Mesenchymal stem cell (in vitro differentiated cells and primary cell): ENCODE data around the gene ARHGAP20. TPM values are rescaled to one million over a fixed set of nuclear protein-coding genes. Genes with fewer than 3 reads are reported as not detected.

Source experiments
- DNase-seq: peaks from one replicate; pipeline ENCODE4 v3.0.0-alpha.2; 2013
- H2AFZ ChIP-seq: one replicate; pipeline ENCODE4 v1.6.1; 2013; ENCODE audit warnings: low read depth, mild to moderate bottlenecking, control low read depth, inconsistent platforms, low read length, moderate library complexity
- H2AK5ac ChIP-seq: 2 replicates; pipeline ENCODE4 v1.6.1; 2013; ENCODE audit warnings: low read length, moderate library complexity, mild to moderate bottlenecking, inconsistent platforms; ENCODE audit not compliant: severe bottlenecking
- H2BK120ac ChIP-seq: one replicate; pipeline ENCODE4 v1.6.1; 2013; ENCODE audit warnings: low read depth, mild to moderate bottlenecking, inconsistent platforms, low read length, moderate library complexity
- H2BK12ac ChIP-seq, 2 experiments: one replicate each; pipeline ENCODE4 v1.6.1; 2013; ENCODE audit warnings: inconsistent platforms in 2 of 2, low read length in 2 of 2, mild to moderate bottlenecking in 2 of 2, moderate library complexity in 2 of 2, control low read depth in 1 of 2
- H2BK15ac ChIP-seq: one replicate; pipeline ENCODE4 v1.6.1; 2013; ENCODE audit warnings: mild to moderate bottlenecking, low read depth, inconsistent platforms; ENCODE audit not compliant: poor library complexity, severe bottlenecking
- H2BK5ac ChIP-seq: 2 replicates; pipeline ENCODE4 v1.6.1; 2013; ENCODE audit warnings: low read depth, mild to moderate bottlenecking, low read length, control low read depth, inconsistent platforms; ENCODE audit not compliant: poor library complexity, severe bottlenecking
- H3K14ac ChIP-seq, 2 experiments: one replicate each; pipeline ENCODE4 v1.6.1; 2013; ENCODE audit warnings: inconsistent platforms in 2 of 2, low read length in 2 of 2, control low read depth in 1 of 2, mild to moderate bottlenecking in 1 of 2, moderate library complexity in 1 of 2
- H3K18ac ChIP-seq, 2 experiments: one replicate each; pipeline ENCODE4 v1.6.1; 2013; ENCODE audit warnings: inconsistent platforms in 2 of 2, low read length in 2 of 2, control low read depth in 1 of 2, low read depth in 1 of 2, mild to moderate bottlenecking in 1 of 2
- H3K23ac ChIP-seq, 2 experiments: one replicate each; pipeline ENCODE4 v1.6.1; 2013; ENCODE audit warnings: inconsistent platforms in 2 of 2, low read length in 2 of 2, mild to moderate bottlenecking in 2 of 2, moderate library complexity in 2 of 2, control low read depth in 1 of 2
- H3K27ac ChIP-seq: 2 replicates; pipeline ENCODE4 v1.5.1; 2013; ENCODE audit warnings: mild to moderate bottlenecking, moderate library complexity, low read length, control low read depth, inconsistent platforms; ENCODE audit not compliant: poor library complexity, severe bottlenecking
- H3K27me3 ChIP-seq, 2 experiments: 2 replicates each; pipeline versions ENCODE4 v1.6.1 to v1.7.0; 2013; ENCODE audit warnings: low read length in 2 of 2, mild to moderate bottlenecking in 2 of 2, moderate library complexity in 2 of 2, control low read depth in 1 of 2, inconsistent platforms in 1 of 2; ENCODE audit not compliant: control insufficient read depth in 1 of 2, insufficient read depth in 1 of 2
- H3K36me3 ChIP-seq, 2 experiments: 2 replicates each; pipeline versions ENCODE4 v1.6.1 to v1.7.0; 2013; ENCODE audit warnings: low read length in 2 of 2, control low read depth in 1 of 2, inconsistent platforms in 1 of 2, low read depth in 1 of 2, mild to moderate bottlenecking in 1 of 2; ENCODE audit not compliant: insufficient read depth in 2 of 2, control insufficient read depth in 1 of 2
- H3K4ac ChIP-seq, 2 experiments: one replicate each; pipeline ENCODE4 v1.6.1; 2013; ENCODE audit warnings: inconsistent platforms in 2 of 2, low read length in 2 of 2, mild to moderate bottlenecking in 2 of 2, moderate library complexity in 2 of 2, control low read depth in 1 of 2, low read depth in 1 of 2
- H3K4me1 ChIP-seq: 2 replicates; pipeline ENCODE4 v1.6.1; 2013; ENCODE audit warnings: low read depth, low read length, control low read depth; ENCODE audit not compliant: control insufficient read depth, insufficient read depth
- H3K4me2 ChIP-seq: 2 replicates; pipeline ENCODE4 v1.6.1; 2013; ENCODE audit warnings: low read length, mild to moderate bottlenecking, inconsistent platforms; ENCODE audit not compliant: poor library complexity, severe bottlenecking
- H3K4me3 ChIP-seq, 2 experiments: 2 replicates each; pipeline versions ENCODE4 v1.5.1 to v1.7.0; 2013; ENCODE audit warnings: low read length in 2 of 2, mild to moderate bottlenecking in 2 of 2, control low read depth in 1 of 2, low read depth in 1 of 2; ENCODE audit not compliant: insufficient read depth in 1 of 2
- H3K79me1 ChIP-seq: replicated peaks from 2 replicates; pipeline ENCODE4 v1.6.1; 2013; ENCODE audit warnings: mild to moderate bottlenecking, control low read depth, low read length, inconsistent platforms; ENCODE audit not compliant: poor library complexity, severe bottlenecking
- H3K9ac ChIP-seq: 2 replicates; pipeline ENCODE4 v1.7.0; 2013; ENCODE audit warnings: mild to moderate bottlenecking, low read length, moderate library complexity
- H3K9me3 ChIP-seq: 2 replicates; pipeline ENCODE4 v1.7.0; 2013; ENCODE audit warnings: mild to moderate bottlenecking, low read length; ENCODE audit not compliant: control insufficient read depth
- H4K8ac ChIP-seq: one replicate; pipeline ENCODE4 v1.6.1; 2013; ENCODE audit warnings: inconsistent platforms, mild to moderate bottlenecking, low read length, moderate library complexity
- H4K91ac ChIP-seq: one replicate; pipeline ENCODE4 v1.6.1; 2013; ENCODE audit warnings: mild to moderate bottlenecking, low read length, inconsistent platforms
- WGBS: methylation state at CpG from one replicate; pipeline ENCODE4 v1.1.7; 2013; ENCODE audit warnings: mixed read lengths; 5-methylcytosine and 5-hydroxymethylcytosine counted together
- polyA plus RNA-seq, 2 experiments: library from polyadenylated mRNA; stranded (reverse); fragments of 200-250 nt; gene quantifications; one replicate each; pipeline ENCODE4 v1.2.3, GENCODE V29; 2013

Gene ARHGAP20
- 0.57 TPM for polyA plus RNA-seq (2013, experiment 1 of 2)
- 0.58 TPM for polyA plus RNA-seq (2013, experiment 2 of 2)

- under 1% methylated on average over 68 of the region's 109 CpGs for WGBS
Observed at GRCh38 chr11:110711776-110712658, at the start of gene ARHGAP20. TSS of gene ARHGAP20 (minus strand) at chr11:110712437. CDS start at chr11:110712231, 206 bp downstream.

GRCh38 chr11:110761991-110762390, 49.8 kb upstream of the ARHGAP20 start:
- Histone ChIP-seq H3K4me2 (no peak overlapping the region), H4K8ac (no peak overlapping the region), H2AFZ (no peak overlapping the region), H2AK5ac (no peak overlapping the region), H2BK120ac (no peak overlapping the region), H3K4me1 (no peaks in the 10 kb centered on the region), H2BK12ac (peak overlapping the region in 1 of 2 experiments; percentile 37), H3K27ac (no peak overlapping the region), H3K14ac (no peak overlapping the region), H3K18ac (peak overlapping the region in 1 of 2 experiments; percentile 5), H3K79me1 (no peaks in the 10 kb centered on the region), H3K9ac (peak overlapping the region; percentile 77), H3K4ac (no peak overlapping the region), H3K23ac (no peak overlapping the region), H3K27me3 (no peaks in the 10 kb centered on the region), H3K9me3 (no peaks in the 10 kb centered on the region), H3K4me3 (no peak overlapping the region), H4K91ac (no peak overlapping the region), H2BK5ac (no peak overlapping the region), H2BK15ac (no peak overlapping the region), H3K36me3 (no peaks in the 10 kb centered on the region)
- 80% methylated on average over 1 of the region's 1 CpG for WGBS
- DNase-seq = no peak

More at GRCh38 chr11:110711776-110712658, at the start of gene ARHGAP20:
- Histone ChIP-seq H3K4me2 (peak within 1 kb of the TSS; percentile 81), H2BK15ac (no peak within 1 kb of the TSS), H2BK5ac (no peak within 1 kb of the TSS), H2BK12ac (peak within 1 kb of the TSS in 1 of 2 experiments; percentile 29), H2AK5ac (no peak within 1 kb of the TSS), H2BK120ac (no peak within 1 kb of the TSS), H4K91ac (no peak within 1 kb of the TSS), H4K8ac (peak within 1 kb of the TSS; percentile 39), H3K4me3 (peak within 1 kb of the TSS; percentile 42 to 78), H3K23ac (peak within 1 kb of the TSS in 1 of 2 experiments; percentile 14), H3K27ac (no peak within 1 kb of the TSS), H3K9me3 (no peaks in the 10 kb centered on the region), H3K9ac (peak within 1 kb of the TSS; percentile 82), H3K36me3 (no peaks in the 10 kb centered on the region), H3K79me1 (no peaks in the 10 kb centered on the region), H2AFZ (peak within 1 kb of the TSS; percentile 89), H3K4me1 (peaks cover 21% of the 10 kb centered on the region), H3K14ac (peak within 1 kb of the TSS in 1 of 2 experiments; percentile 62), H3K4ac (no peak within 1 kb of the TSS), H3K18ac (peak within 1 kb of the TSS; percentile 5 to 83), H3K27me3 (peaks cover 0 to 50% of the 10 kb centered on the region in 2 experiments)
- peak; percentile 58 for DNase-seq

- no peak overlapping the region for H2BK12ac ChIP-seq
- H3K4me2 ChIP-seq = no peak overlapping the region
- H4K91ac ChIP-seq = no peak overlapping the region
- H3K27ac ChIP-seq = no peak overlapping the region
- H3K36me3 ChIP-seq = no peaks in the 10 kb centered on the region
- DNase-seq = no peak
- H2AFZ ChIP-seq = no peak overlapping the region
- H2AK5ac ChIP-seq = no peak overlapping the region
- H3K4me3 ChIP-seq = no peak overlapping the region
- 84% methylated on average over 2 of the region's 2 CpGs for WGBS
- H2BK5ac ChIP-seq = no peak overlapping the region
- H3K18ac ChIP-seq = no peak overlapping the region
- no peaks in the 10 kb centered on the region for H3K9me3 ChIP-seq
- no peaks in the 10 kb centered on the region for H3K27me3 ChIP-seq
- no peak overlapping the region for H4K8ac ChIP-seq
- no peak overlapping the region for H3K9ac ChIP-seq
- no peak overlapping the region for H3K23ac ChIP-seq
- H2BK120ac ChIP-seq = no peak overlapping the region
- no peak overlapping the region for H3K4ac ChIP-seq
- no peaks in the 10 kb centered on the region for H3K4me1 ChIP-seq
- H2BK15ac ChIP-seq = no peak overlapping the region
- H3K79me1 ChIP-seq = no peaks in the 10 kb centered on the region
- no peak overlapping the region for H3K14ac ChIP-seq
Observed at GRCh38 chr11:110761131-110761530, 48.9 kb upstream of the ARHGAP20 start.

GRCh38 chr11:110759972-110760381, 47.7 kb upstream of the ARHGAP20 start:
- Histone ChIP-seq H3K4me3 (no peak overlapping the region), H3K4me1 (no peaks in the 10 kb centered on the region), H2AK5ac (no peak overlapping the region), H3K18ac (no peak overlapping the region), H3K9ac (no peak overlapping the region), H3K9me3 (no peaks in the 10 kb centered on the region), H3K23ac (no peak overlapping the region), H3K36me3 (no peaks in the 10 kb centered on the region), H2BK120ac (no peak overlapping the region), H3K4ac (no peak overlapping the region), H3K27ac (no peak overlapping the region), H2AFZ (no peak overlapping the region), H2BK15ac (no peak overlapping the region), H4K8ac (no peak overlapping the region), H4K91ac (no peak overlapping the region), H3K79me1 (no peaks in the 10 kb centered on the region), H2BK5ac (no peak overlapping the region), H3K27me3 (no peaks in the 10 kb centered on the region), H3K4me2 (no peak overlapping the region), H3K14ac (no peak overlapping the region), H2BK12ac (no peak overlapping the region)
- DNase-seq = peak; percentile 32
- 65% methylated on average over 3 of the region's 3 CpGs for WGBS
